SH-SY5Y (cell line): ENCODE results near the gene TSHR.

Experiments
- GATA2 ChIP-seq: IDR thresholded peaks from 2 replicates; pipeline ENCODE4 v1.6.1; 2011; ENCODE audit warnings: mild to moderate bottlenecking, low read depth, low read length
- GATA3 ChIP-seq: IDR thresholded peaks from 2 replicates; pipeline ENCODE4 v1.6.1; 2011; ENCODE audit warnings: low read depth, mild to moderate bottlenecking, low read length, moderate library complexity

DNA sequence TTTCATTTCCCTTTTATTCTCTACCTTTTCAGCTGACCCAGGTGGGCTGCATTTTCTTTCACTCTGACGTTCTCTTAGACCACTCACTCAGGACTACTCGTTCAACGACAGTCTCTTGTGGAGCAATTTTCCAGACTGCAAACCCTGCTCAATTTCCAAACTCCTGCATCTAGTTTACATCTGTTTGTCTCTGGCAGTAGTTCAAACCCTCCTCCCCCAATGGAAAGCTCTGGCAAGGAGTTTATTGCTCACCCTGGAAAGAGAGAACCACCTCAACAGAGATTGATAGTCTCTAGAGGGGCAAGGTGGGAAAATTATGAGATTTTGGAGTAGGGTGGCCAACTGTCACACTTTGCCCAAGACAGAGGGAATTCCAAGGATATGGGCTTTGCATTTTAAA lies 130.2 kb downstream of the TSHR start:
- no peak for TF ChIP-seq GATA3
- no peak for TF ChIP-seq GATA2
